Motor neuron (in vitro differentiated cells): ENCODE data around the gene DNAAF5. TPM values are rescaled to one million over a fixed set of nuclear protein-coding genes. Genes with fewer than 3 reads are reported as not detected.

Experiments
- ATAC-seq, 8 experiments: fragments of 200-7000 bp; cut with Tn5 transposase; replicated peaks in 6 of 8; 2 replicates each; pipeline ENCODE4 v1.8.0; 2021; ENCODE audit warnings: mild to moderate bottlenecking in 8 of 8, moderate library complexity in 8 of 8
- H3K27ac ChIP-seq, 2 donors: fragments of 250-450 bp; sonication (Bioruptor Pico); 2 replicates each; pipeline ENCODE4 v1.9.0; 2021; ENCODE audit warnings: antibody characterized with exemption in 2 of 2, mild to moderate bottlenecking in 2 of 2, moderate library complexity in 1 of 2
- H3K4me1 ChIP-seq, 2 donors: fragments of 250-450 bp; sonication (Bioruptor Pico); replicated peaks in 1 of 2; 2 replicates each; pipeline ENCODE4 v1.6.1; 2021; ENCODE audit warnings: antibody characterized with exemption in 2 of 2, mild to moderate bottlenecking in 2 of 2, moderate library complexity in 1 of 2
- H3K4me3 ChIP-seq, 5 donors: fragments of 250-450 bp; sonication (Bioruptor Pico); 2 replicates each; pipeline ENCODE4 v1.9.0; 2021; ENCODE audit warnings: antibody characterized with exemption in 5 of 5, mild to moderate bottlenecking in 5 of 5, moderate library complexity in 4 of 5
- WGBS, 10 experiments: fragments of 450-650 bp; shearing (Covaris generic); methylation state at CpG; one replicate each; pipeline ENCODE4 v1.0.0; 2022; 5-methylcytosine and 5-hydroxymethylcytosine counted together
- in situ Hi-C, 9 experiments: fragments of 400-800 bp; cut with MboI; loops; one replicate each; pipeline ENCODE4 v1.15.0; 2021; ENCODE audit warnings: low sequenced_read_pairs in 9 of 9, low pct_unique_long_range_greater_than_20kb in 2 of 9; ENCODE audit not compliant: unreplicated experiment in 9 of 9
- total RNA-seq, 8 experiments: library from RNA; unstranded; fragments of 300-600 nt; gene quantifications; 2 replicates each; pipeline versions ENCODE4 v1.2.3 to v1.2.4, GENCODE V29; 2022

The DNAAF5 gene
- total RNA-seq, 8 experiments from 2014 or later = 6.7 to 45.1 (median 14.5) TPM

DNA sequence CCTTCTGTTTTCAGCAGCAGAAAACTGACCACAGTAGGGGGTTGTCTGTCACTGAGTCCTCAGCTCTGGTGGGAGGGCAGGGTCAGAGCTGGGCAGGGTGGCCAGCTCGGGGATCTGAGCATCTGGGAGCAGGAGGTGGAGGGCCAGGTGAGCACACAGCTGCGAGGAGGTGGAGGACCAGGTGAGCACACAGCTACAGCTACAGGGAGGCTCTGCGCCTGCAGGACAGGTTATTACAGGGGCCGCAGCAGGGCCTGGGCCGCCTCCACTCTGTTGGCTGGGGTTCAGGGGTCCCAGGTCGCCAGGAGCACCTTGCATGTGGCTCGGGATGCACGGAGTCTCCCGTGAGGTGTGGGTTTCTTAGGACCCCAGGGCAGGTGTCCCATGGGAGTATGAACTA lies 53.0 kb downstream of the DNAAF5 start:
- in situ Hi-C loops = loop anchor here in 2 of 9 experiments (10.0 kb wide), 2 partner anchors 455 to 465 kb away; no protein-coding TSS in a partner anchor
- H3K4me3 ChIP-seq = no peak overlapping the region
- WGBS, 10 experiments = 40 to 60% methylated on average over 1 to 2 of the region's 9 CpGs; no CpG with 5 or more reads in 8 of the 10 experiments
- H3K4me1 ChIP-seq = no peaks in the 10 kb centered on the region
- H3K27ac ChIP-seq = no peak overlapping the region
- ATAC-seq = no peak

DNA sequence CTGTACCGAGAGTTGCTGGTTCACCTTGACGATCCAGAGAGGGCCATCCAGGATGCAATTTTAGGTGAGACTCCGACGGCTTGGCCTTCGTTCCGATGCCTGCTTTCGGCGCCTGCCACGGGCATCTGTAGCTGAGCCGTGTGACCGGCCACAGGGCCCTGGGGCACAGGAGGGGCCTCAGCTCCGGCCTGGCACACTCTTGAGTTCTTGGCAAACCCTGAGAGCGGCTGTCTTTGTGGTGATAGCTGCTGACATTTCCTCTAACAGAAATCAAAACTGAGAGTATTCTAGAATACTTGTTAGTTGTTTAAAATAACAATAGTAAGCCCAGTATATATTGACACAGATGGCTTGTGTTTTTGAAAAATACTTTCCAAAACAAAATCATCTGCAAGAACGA lies 53.6 kb downstream of the DNAAF5 start:
- 60 to 97% (median 90%) methylated on average over 2 to 9 of the region's 14 CpGs; no CpG with 5 or more reads in 3 of the 10 experiments for WGBS, 10 experiments
- in situ Hi-C loops = no loop called here
- Histone ChIP-seq H3K27ac (no peak overlapping the region), H3K4me3 (no peak overlapping the region), H3K4me1 (no peaks in the 10 kb centered on the region)
- no peak for ATAC-seq

DNA sequence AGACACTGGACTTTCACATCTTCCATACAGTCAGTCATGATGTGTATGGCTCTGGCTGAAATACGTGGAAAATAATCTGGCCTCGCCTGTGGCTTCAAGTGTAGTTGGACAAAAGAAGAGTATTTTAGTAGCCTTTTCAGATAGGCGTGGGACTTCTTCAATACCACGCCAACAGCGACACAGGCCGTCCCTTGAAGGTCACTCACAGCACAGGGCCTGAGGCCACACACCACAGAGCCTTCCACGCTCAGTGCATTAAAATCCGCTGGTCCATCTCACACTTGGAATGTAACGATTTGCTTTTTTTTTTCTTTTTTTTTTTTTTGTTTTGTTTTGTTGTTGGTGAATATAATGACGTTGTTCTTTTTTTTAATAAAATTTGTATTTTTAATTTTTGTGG lies 54.0 kb downstream of the DNAAF5 start:
- 80 to 100% (median 99%) methylated on average over 1 to 8 of the region's 10 CpGs; no CpG with 5 or more reads in 2 of the 10 experiments for WGBS, 10 experiments
- Histone ChIP-seq H3K4me3 (no peak overlapping the region), H3K4me1 (no peaks in the 10 kb centered on the region), H3K27ac (no peak overlapping the region)
- in situ Hi-C loops = no loop called here
- ATAC-seq = no peak

DNA sequence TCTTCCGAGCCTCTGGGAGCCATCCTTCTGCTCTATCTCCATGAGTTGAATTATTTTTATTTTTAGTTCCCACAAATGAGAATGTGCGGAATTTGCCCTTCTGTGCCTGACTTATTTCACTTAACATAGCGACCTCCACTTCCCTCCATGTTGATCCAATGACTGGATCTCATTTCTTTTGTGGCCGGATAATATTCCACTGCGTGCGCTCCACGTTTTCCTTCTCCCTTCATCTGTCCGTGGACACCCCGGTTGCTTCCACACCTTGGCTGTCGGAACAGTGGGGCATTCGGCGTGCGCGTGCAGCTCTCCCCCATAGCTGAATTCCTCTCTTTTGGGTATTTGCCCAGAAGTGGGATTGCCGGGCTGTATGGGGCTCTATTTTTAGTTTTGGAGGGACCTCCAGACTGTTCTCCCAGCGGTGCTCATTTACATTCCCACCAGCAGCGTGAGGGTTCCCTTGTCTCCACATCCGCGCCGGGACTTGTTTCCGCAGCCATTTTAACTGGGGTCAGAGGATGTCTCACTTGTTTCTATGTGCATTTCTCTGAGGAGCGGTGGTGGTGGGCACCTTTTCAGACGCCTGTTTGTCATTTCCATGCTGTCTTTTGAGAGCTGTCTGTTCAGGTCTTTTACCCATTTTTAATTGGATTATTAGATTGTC lies 54.8 kb downstream of the DNAAF5 start:
- 82 to 100% (median 95%) methylated on average over 1 to 11 of the region's 23 CpGs; no CpG with 5 or more reads in 1 of the 10 experiments for WGBS, 10 experiments
- ATAC-seq = no peak
- Histone ChIP-seq H3K4me1 (no peaks in the 10 kb centered on the region), H3K4me3 (no peak overlapping the region), H3K27ac (no peak overlapping the region)
- in situ Hi-C loops = no loop called here

DNA sequence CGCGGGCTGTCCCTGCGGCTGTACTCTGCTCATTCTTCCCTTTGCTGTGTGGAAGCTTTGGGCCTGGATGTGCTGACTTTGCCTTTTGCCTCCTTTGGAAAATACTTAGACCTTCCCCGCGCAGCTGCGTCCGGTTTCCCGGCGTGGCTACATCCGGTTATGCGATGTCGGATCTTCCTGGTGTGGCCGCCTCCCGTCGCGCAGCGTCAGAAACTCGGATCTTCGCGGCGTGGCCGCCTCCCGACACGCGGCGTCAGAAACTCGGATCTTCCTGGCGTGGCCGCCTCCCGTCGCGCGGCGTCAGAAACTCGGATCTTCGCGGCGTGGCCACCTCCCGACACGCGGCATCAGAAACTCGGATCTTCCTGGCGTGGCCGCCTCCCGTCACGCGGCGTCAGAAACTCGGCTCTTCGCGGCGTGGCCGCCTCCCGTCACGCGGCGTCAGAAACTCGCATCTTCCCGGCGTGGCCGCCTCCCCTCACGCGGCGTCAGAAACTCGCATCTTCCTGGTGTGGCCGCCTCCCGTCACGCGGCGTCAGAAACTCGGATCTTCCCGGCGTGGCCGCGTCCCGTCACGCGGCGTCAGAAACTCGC lies 55.5 kb downstream of the DNAAF5 start:
- in situ Hi-C loops = no loop called here
- Histone ChIP-seq H3K4me1 (no peaks in the 10 kb centered on the region), H3K27ac (no peak overlapping the region), H3K4me3 (no peak overlapping the region)
- ATAC-seq = no peak
- WGBS, 10 experiments = 93 to 100% (median 100%) methylated on average over 1 to 32 of the region's 80 CpGs; no CpG with 5 or more reads in 3 of the 10 experiments

DNA sequence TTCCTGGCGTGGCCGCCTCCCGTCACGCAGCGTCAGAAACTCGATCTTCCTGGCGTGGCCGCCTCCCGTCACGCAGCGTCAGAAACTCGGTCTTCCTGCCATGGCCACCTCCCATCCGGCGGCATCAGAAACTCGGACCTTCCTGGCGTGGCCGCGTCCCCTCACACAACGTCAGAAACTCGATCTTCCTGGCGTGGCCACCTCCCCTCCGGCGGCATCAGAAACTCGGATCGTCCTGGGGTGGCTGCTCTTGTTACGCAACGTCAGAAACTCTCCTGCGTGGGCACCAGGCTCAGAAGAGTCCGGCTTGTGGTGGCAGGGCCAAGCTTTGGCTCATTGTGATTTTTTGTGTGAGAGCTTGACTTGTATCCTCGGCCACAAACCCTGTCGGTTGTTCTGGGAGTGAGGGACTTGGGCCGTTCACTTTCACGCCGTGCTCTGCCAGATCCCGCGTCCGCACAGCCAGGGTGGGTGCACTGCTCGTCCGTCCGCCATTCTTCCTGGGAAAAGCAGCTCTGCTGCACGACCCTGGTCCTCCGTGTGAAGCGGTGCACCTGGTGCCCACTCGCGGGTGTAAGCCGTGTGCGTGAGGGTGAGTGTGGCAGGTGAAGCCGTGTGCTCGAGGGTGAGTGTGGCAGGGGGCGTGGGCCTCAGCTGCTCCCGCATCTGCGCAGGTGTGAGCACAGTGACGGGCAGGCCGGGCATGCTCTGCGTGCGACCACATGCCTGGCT lies 56.4 kb downstream of the DNAAF5 start:
- Histone ChIP-seq H3K27ac (no peak overlapping the region), H3K4me1 (no peaks in the 10 kb centered on the region), H3K4me3 (no peak overlapping the region)
- ATAC-seq = no peak
- WGBS, 10 experiments = 85 to 100% (median 98%) methylated on average over 3 to 9 of the region's 56 CpGs; no CpG with 5 or more reads in 3 of the 10 experiments
- in situ Hi-C loops = no loop called here

DNA sequence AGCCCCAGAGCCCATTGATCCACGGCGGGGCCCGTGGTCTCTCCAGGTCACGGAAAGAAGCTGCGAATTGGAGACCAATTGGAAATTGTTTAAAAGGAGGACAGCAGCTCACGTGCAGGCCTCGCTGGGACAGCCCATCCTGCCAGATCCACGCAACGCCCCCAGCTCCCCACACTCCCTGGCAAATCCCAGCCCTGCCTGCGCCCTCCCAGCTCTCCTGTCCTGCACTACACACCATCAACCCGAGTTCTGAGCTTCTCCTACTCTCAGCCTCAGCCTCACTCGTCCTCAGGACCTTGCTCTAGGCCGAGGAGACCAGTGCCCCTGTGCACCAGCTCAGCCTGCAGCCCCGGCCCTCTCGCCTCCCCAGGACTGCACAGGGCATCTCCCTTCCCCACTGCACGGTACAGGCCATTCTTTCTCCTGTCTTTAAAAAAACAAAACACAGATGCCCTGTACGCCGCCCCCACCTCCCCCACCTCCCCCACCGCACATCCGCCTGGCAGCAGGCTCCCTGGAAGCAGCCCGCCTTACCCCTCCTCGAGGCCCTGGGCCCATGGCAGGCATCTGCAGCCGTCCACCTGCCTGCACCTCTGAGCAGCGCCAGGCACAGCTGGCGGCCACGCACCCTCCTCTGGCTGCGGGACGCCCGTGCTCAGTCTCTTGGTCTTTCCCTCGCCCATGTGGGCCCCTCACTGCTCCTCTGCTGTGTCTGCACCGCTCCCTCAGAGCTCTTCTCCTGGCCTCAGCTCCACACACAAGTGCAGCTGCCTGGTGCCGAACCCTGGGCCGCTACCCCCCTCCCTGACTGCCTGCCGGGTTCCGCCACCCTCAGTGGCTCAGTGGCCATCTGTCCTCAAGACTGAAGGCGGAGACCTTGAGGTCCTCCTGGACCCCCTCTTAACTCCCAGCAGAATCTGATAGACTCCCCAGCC lies 57.3 kb downstream of the DNAAF5 start:
- Histone ChIP-seq H3K4me1 (no peaks in the 10 kb centered on the region), H3K4me3 (no peak overlapping the region), H3K27ac (no peak overlapping the region)
- ATAC-seq = peak in 1 of 8 experiments; percentile 20
- WGBS, 10 experiments = 87 to 100% (median 93%) methylated on average over 1 to 12 of the region's 36 CpGs; no CpG with 5 or more reads in 4 of the 10 experiments
- in situ Hi-C loops = no loop called here

DNA sequence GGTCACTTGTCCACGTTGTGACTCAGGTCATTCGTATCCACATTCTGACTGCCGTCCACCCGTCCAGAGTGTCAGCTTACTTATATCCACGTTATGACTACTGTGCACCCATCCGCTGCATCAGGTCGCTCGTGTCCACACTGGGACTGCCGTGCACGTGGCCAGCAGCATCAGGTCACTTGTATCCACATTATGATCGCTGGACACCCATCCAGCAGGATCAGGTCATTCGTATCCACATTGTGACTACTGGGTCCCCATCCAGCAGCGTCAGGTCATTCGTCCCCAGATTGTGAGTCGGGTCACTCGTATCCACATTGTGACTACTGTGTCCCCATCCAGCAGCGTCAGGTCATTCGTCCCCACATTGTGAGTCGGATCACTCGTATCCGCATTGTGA lies 58.5 kb downstream of the DNAAF5 start:
- Histone ChIP-seq H3K27ac (no peak overlapping the region), H3K4me3 (no peak overlapping the region), H3K4me1 (no peaks in the 10 kb centered on the region)
- 85 to 100% (median 95%) methylated on average over 4 to 15 of the region's 21 CpGs; no CpG with 5 or more reads in 2 of the 10 experiments for WGBS, 10 experiments
- no peak for ATAC-seq
- in situ Hi-C loops = no loop called here

DNA sequence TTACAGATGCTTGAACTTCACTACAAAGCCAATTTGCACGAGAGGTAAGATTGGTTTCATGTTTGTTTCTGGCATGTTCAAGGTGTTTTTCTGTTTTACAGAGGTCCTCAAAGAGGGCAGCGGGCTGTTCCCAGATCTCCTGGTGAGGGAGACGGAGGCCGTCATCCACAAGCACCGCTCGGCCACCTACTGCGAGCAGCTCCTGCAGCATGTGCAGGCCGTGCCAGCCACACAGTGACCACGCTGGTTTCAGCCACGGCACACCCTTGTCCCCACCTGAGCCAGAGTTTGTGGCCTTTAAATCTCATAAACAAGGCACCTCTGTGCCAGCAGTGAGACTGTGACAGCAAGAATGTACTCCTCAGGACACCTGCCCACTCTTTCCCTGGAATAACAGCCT lies 58.9 kb downstream of the DNAAF5 start:
- Histone ChIP-seq H3K4me3 (no peak overlapping the region), H3K4me1 (no peaks in the 10 kb centered on the region), H3K27ac (no peak overlapping the region)
- WGBS, 10 experiments = 80 to 100% (median 96%) methylated on average over 1 to 5 of the region's 10 CpGs; no CpG with 5 or more reads in 5 of the 10 experiments
- in situ Hi-C loops = no loop called here
- ATAC-seq = no peak

DNA sequence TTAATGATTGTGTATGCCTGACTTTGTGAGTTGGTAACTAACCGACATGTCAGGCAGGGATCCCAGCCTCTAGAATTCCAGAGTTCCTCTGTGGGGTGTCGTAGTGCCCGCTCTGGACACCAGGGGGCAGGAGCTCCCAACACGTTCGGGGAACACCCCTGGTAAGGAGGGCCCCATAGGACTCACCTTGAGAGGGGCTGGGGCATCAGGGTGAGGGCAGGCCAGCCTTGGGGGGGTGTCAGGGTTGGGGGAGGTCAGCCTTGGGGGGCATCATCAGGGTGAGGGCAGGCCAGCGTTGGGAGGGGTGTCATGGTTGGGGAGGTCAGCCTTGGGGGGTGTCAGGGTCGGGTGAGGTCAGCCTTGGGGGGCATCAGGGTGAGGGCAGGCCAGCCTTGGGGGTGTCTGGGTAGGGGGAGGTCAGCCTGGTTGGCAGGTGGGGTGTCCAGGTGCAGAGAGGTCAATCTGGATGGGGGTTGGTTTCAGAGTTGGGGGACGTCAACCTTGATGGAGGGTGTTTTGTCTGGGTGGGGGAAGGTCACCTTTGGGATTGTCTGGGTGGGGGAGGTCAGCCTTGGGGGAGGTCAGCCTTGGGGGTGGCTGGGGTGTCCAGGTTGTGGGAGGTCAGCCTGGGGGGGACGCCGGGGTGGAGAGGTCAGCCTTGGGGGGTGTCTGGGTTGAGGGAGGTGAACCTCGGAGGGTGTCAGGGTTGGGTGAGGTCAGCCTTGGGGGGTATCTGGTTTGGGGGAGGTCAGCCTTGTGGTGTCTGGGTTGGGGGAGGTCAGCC lies 60.2 kb downstream of the DNAAF5 start:
- Histone ChIP-seq H3K4me3 (no peak overlapping the region), H3K27ac (no peak overlapping the region), H3K4me1 (no peaks in the 10 kb centered on the region)
- peak; percentile 48 to 87 (median 66) for ATAC-seq
- in situ Hi-C loops = no loop called here
- WGBS, 10 experiments = 0 to 86% (median 40%) methylated on average over 1 to 4 of the region's 11 CpGs; no CpG with 5 or more reads in 5 of the 10 experiments

DNA sequence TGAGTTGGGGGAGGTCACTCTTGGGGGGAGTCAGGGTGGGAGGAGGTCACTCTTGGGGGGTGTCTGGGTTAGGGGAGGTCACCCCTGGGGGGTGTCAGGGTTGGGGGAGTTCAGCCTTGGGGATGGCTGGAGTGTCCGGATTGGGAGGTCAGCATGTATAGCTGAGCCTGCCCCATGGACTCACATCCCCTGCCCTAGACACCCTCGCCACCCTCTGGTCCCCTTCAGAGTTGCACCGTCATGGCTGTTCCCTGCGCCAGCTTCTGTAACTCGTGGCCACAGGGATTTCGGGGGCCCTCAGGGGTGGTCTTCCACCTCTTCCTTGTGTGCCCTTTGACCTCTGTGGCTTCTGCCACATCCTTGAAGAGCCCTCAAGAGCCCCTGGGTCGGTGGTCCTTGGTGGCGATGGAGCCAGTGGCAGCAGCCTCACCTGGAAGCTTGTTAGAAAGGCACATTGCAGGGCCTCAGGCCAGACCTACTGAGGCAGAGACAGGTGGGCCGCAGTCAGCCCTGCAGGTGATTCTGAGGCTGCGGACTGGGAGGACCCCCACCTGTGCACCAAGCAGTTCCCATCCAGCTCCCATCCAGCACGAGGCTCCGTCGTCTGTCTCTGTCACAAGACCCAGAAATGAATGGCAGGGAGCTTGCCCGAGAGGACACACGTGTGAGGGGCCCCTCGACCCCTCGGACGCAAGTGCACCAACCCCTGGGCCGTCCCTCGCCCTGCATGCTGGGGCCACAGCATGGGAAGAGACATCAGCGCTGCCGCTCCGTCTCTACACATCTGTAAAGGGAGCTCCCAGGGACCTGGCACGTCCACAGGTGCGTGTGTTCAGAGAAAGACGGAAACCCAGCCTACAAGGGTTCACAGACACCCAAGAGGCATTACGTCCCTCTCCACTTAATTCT lies 61.1 kb downstream of the DNAAF5 start:
- 89 to 100% (median 100%) methylated on average over 1 to 3 of the region's 27 CpGs; no CpG with 5 or more reads in 5 of the 10 experiments for WGBS, 10 experiments
- Histone ChIP-seq H3K27ac (no peak overlapping the region), H3K4me3 (no peak overlapping the region), H3K4me1 (no peaks in the 10 kb centered on the region)
- ATAC-seq = no peak
- in situ Hi-C loops = no loop called here
